Pancreas (tissue), 10 donors: ENCODE data around the gene GJB6. TPM values are rescaled to one million over a fixed set of nuclear protein-coding genes. Genes with fewer than 3 reads are reported as not detected.
A peak's percentile ranks its signal among the peaks of the same experiment; 100 is the strongest.
"Not testable (repeated sequence)": the region's sequence is repeated elsewhere in the genome, so short reads cannot be mapped to it uniquely, and the experiment has no call there.

Experiments used
- ATAC-seq, 4 donors: fragments of 200-7000 bp; cut with Tn5 transposase; one replicate each; pipeline versions ENCODE4 v1.8.0 to v1.9.1; 2020; ENCODE audit warnings: mild to moderate bottlenecking in 4 of 4, moderate library complexity in 4 of 4
- DNase-seq, 6 donors: peaks; one replicate each; pipeline ENCODE4 v3.0.0-alpha.2; 2020
- FAIRE-seq: peaks from 2 replicates; lab custom pipeline; 2012; peaks lifted over from hg19 to GRCh38; lab: Jason Lieb, UNC
- H3K27ac ChIP-seq, 4 donors: fragments of 200-600 bp; sonication (generic); 1 replicate in 3 of 4; 2 replicates in 1 of 4; pipeline versions ENCODE4 v1.5.0 to v1.8.0; 2020
- H3K27me3 ChIP-seq, 4 donors: fragments of 200-600 bp; one replicate each; pipeline ENCODE4 v1.8.0; 2021
- H3K36me3 ChIP-seq, 3 donors: fragments of 200-600 bp; sonication (generic) in 1 of 3; one replicate each; pipeline versions ENCODE4 v1.5.0 to v1.8.0; 2020 to 2021
- H3K4me1 ChIP-seq, 3 donors: fragments of 200-600 bp; one replicate each; pipeline ENCODE4 v1.8.0; 2021
- H3K4me3 ChIP-seq, 4 donors: fragments of 200-600 bp; sonication (generic) in 2 of 4; one replicate each; pipeline versions ENCODE4 v1.5.0 to v1.8.0; 2020 to 2021
- H3K9me3 ChIP-seq, 4 donors: fragments of 200-600 bp; one replicate each; pipeline ENCODE4 v1.8.0; 2021
- CTCF ChIP-seq, 4 donors: fragments of 200-600 bp; sonication (generic) in 3 of 4; IDR thresholded peaks; one replicate each; pipeline versions ENCODE4 v1.5.0 to v1.8.0; 2021; ENCODE audit warnings: antibody characterized with exemption in 4 of 4
- WGBS, 2 donors: extraction: QIAGEN DNeasy Blood & Tissue Kit; methylation state at CpG; one replicate each; pipeline ENCODE4 v1.1.7; 2013; 5-methylcytosine and 5-hydroxymethylcytosine counted together
- intact Hi-C, 3 donors: fragments of 100-400 bp; cut with DNase I; formaldehyde crosslinking; loops; one replicate each; pipeline versions ENCODE4 v1.11.1 to v1.14.2; 2022
- polyA plus RNA-seq, 2 donors: library from polyadenylated mRNA; stranded (reverse); fragments of 200-250 nt; gene quantifications; one replicate each; pipeline ENCODE4 v1.2.3, GENCODE V29; 2013
- total RNA-seq, 6 donors: library from RNA; stranded (reverse); fragmentation: NEBNext Ultra II Directional in 4 of 6; extraction: Animal tissue kit (Norgen Biotek cat#: 25700) in 4 of 6; gene quantifications; one replicate each; pipeline versions ENCODE4 v1.2.1 to v1.2.4, GENCODE V29; 2021 to 2023
- donor health status: healthy with polysubstance abuse.
- donor health status: DM: no; HTN: no; CAD: no; lungs with moderate emphysema.
- donor health status: DM: no; HTN: no; CAD: no.
- donor health status: control.
- donor health status: control.
- donor health status: Bipolar disorder and iron deficiency.
- donor health status: DM: yes; HTN: yes; CAD: no.
- donor health status: DM: no; HTN: no; CAD: no.
- donor health status: DM: no; HTN: no; CAD: no.
- donor health status: DM: yes; HTN: yes; CAD: no.

Gene GJB6
- not detected for total RNA-seq
- polyA plus RNA-seq, result under 1 TPM; 0.08 to 0.09 TPM

- no peak within 1 kb of the TSS for H3K27ac ChIP-seq
- DNase-seq, result peak in 2 of 6 donors; percentile 34 to 73
- peaks cover 0 to 3% (median 0%) of the 10 kb centered on the region in 3 donors for H3K4me1 ChIP-seq
- no peak for TF ChIP-seq CTCF (IDR thresholded peaks at IDR 0.05)
- peaks cover 0 to 18% (median 6%) of the 10 kb centered on the region in 4 donors for H3K27me3 ChIP-seq
- intact Hi-C loops, result no loop called here
- 1 to 2% methylated on average over 54 to 85 of the region's 85 CpGs for WGBS, 2 donors
- ATAC-seq, result peak; percentile 63 to 76 (median 68)
- FAIRE-seq, result no peak
- H3K9me3 ChIP-seq, result no peaks in the 10 kb centered on the region
- H3K4me3 ChIP-seq, result peak within 1 kb of the TSS; percentile 4 to 48 (median 22)
- no peaks in the 10 kb centered on the region for H3K36me3 ChIP-seq
Measured at GRCh38 chr13:20231839-20232555, at the start of gene GJB6. Gene GJB6, minus strand, starts transcription at chr13:20232319. Its CDS starts 8,839 bp downstream, at chr13:20223480.

- H3K36me3 ChIP-seq, FAIRE-seq, H3K4me3 ChIP-seq, H3K9me3 ChIP-seq, H3K27ac ChIP-seq, DNase-seq, H3K4me1 ChIP-seq, H3K27me3 ChIP-seq, intact Hi-C loops, ATAC-seq: not testable (repeated sequence)
- WGBS, 2 donors, result 75 to 83% methylated on average over 5 of the region's 5 CpGs
Measured at GRCh38 chr13:20276901-20277300, 44.8 kb upstream of the GJB6 start.

- Histone ChIP-seq H3K9me3 (no peaks in the 10 kb centered on the region), H3K27me3 (peaks cover 0 to 3% (median 0%) of the 10 kb centered on the region in 4 donors), H3K27ac (no peak overlapping the region), H3K36me3 (no peaks in the 10 kb centered on the region), H3K4me3 (no peak overlapping the region), H3K4me1 (no peaks in the 10 kb centered on the region)
- intact Hi-C loops, result no loop called here
- TF ChIP-seq CTCF (IDR thresholded peaks at IDR 0.05), result no peak
- ATAC-seq (no peak), FAIRE-seq (no peak), DNase-seq (no peak)
- WGBS, 2 donors, result 47 to 55% methylated on average over 4 of the region's 4 CpGs
Measured at GRCh38 chr13:20274466-20274865, 42.3 kb upstream of the GJB6 start.

- peaks cover 0 to 3% (median 0%) of the 10 kb centered on the region in 4 donors for H3K27me3 ChIP-seq
- no peak for FAIRE-seq
- no peak for DNase-seq
- H3K27ac ChIP-seq, result no peak overlapping the region
- no peaks in the 10 kb centered on the region for H3K36me3 ChIP-seq
- ATAC-seq, result no peak
- H3K9me3 ChIP-seq, result no peaks in the 10 kb centered on the region
- H3K4me3 ChIP-seq, result no peak overlapping the region
- 57 to 62% methylated on average over 17 of the region's 17 CpGs for WGBS, 2 donors
- no peak for TF ChIP-seq CTCF (IDR thresholded peaks at IDR 0.05)
- H3K4me1 ChIP-seq, result no peaks in the 10 kb centered on the region
- intact Hi-C loops, result no loop called here
Measured at GRCh38 chr13:20272588-20273171, 40.6 kb upstream of the GJB6 start.

GRCh38 chr13:20272104-20272503 lies 40.0 kb upstream of the GJB6 start:
- no peaks in the 10 kb centered on the region for H3K36me3 ChIP-seq
- H3K27ac ChIP-seq, result no peak overlapping the region
- no peaks in the 10 kb centered on the region for H3K9me3 ChIP-seq
- no peaks in the 10 kb centered on the region for H3K4me1 ChIP-seq
- no peak for TF ChIP-seq CTCF (IDR thresholded peaks at IDR 0.05)
- H3K27me3 ChIP-seq, result peaks cover 0 to 3% (median 0%) of the 10 kb centered on the region in 4 donors
- FAIRE-seq (no peak), DNase-seq (no peak), ATAC-seq (no peak)
- intact Hi-C loops, result no loop called here
- 79 to 83% methylated on average over 2 of the region's 2 CpGs for WGBS, 2 donors
- H3K4me3 ChIP-seq, result no peak overlapping the region
